ENCODE data around the gene SLTM. TPM values are rescaled to one million over a fixed set of nuclear protein-coding genes. Genes with fewer than 3 reads are reported as not detected.
"Not testable (repeated sequence)": the region's sequence is repeated elsewhere in the genome, so short reads cannot be mapped to it uniquely, and the experiment has no call there.

Gene SLTM
- polyA plus RNA-seq, 1 donor (not counting 4 experiments of a cell fraction or from before 2014, with no cell fraction given) = 58.9 TPM

- dilution Hi-C loops (cut with MboI; ENCODE audit: extremely low pct_ligation_motif_present, low sequenced_read_pairs) = no loop called here
- no peak for TF ChIP-seq EZH2 (IDR thresholded peaks at IDR 0.05; ENCODE audit: low read length)
- TF ChIP-seq, protein P1, sequence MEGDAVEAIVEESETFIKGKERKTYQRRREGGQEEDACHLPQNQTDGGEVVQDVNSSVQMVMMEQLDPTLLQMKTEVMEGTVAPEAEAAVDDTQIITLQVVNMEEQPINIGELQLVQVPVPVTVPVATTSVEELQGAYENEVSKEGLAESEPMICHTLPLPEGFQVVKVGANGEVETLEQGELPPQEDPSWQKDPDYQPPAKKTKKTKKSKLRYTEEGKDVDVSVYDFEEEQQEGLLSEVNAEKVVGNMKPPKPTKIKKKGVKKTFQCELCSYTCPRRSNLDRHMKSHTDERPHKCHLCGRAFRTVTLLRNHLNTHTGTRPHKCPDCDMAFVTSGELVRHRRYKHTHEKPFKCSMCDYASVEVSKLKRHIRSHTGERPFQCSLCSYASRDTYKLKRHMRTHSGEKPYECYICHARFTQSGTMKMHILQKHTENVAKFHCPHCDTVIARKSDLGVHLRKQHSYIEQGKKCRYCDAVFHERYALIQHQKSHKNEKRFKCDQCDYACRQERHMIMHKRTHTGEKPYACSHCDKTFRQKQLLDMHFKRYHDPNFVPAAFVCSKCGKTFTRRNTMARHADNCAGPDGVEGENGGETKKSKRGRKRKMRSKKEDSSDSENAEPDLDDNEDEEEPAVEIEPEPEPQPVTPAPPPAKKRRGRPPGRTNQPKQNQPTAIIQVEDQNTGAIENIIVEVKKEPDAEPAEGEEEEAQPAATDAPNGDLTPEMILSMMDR (optimal IDR thresholded peaks at IDR 0.05 in 1 of 3, IDR thresholded peaks at IDR 0.05 in 1 of 3, conservative IDR thresholded peaks at IDR 0.05 in 1 of 3; ENCODE audit: extremely low read depth in 1 of 3, insufficient read depth in 2 of 3, low read length in 3 of 3) = no peak
- Histone ChIP-seq H3K36me3 (ENCODE audit: control insufficient read depth in 2 of 2, extremely low read depth in 1 of 2, insufficient read depth in 2 of 2, low read length in 2 of 2) (peaks cover 3 to 29% of the 10 kb centered on the region in 2 experiments), H3K9me3 (ENCODE audit: control insufficient read depth, low read depth, low read length) (no peaks in the 10 kb centered on the region), H3K4me3 (ENCODE audit: control insufficient read depth in 2 of 3, extremely low read depth in 1 of 3, insufficient read depth in 2 of 3, low read depth in 1 of 3, low read length in 3 of 3) (no peak overlapping the region), H4K20me1 (ENCODE audit: control insufficient read depth, extremely low read depth, insufficient read depth, low read length) (no peaks in the 10 kb centered on the region), H3K9me1 (ENCODE audit: control insufficient read depth, extremely low read depth, insufficient read depth, low read length) (no peaks in the 10 kb centered on the region), H3K27me3 (ENCODE audit: control insufficient read depth, extremely low read depth, insufficient read depth, low read length) (no peaks in the 10 kb centered on the region), H3K4me1 (ENCODE audit: control insufficient read depth, extremely low read depth, insufficient read depth, low read length) (peaks cover 20% of the 10 kb centered on the region), H3K27ac (ENCODE audit: control insufficient read depth, insufficient read depth, low read length) (no peak overlapping the region), H3K79me2 (ENCODE audit: control insufficient read depth, insufficient read depth, low read length) (peaks cover 91% of the 10 kb centered on the region), H3K4me2 (ENCODE audit: control insufficient read depth, extremely low read depth, insufficient read depth, low read depth, low read length) (no peak overlapping the region), H2AFZ (ENCODE audit: control insufficient read depth, low read length) (no peak overlapping the region), H3K9ac (ENCODE audit: control insufficient read depth, extremely low read depth, insufficient read depth, low read length) (no peak overlapping the region)
- FAIRE-seq = no peak
- no peak for DNase-seq (ENCODE audit: low read depth, low spot score)
These were observed 10.2 kb downstream of the SLTM start for GRCh38 chr15:58923284-58923683.

- Histone ChIP-seq H3K4me3 (ENCODE audit: control insufficient read depth in 2 of 3, extremely low read depth in 1 of 3, insufficient read depth in 2 of 3, low read depth in 1 of 3, low read length in 3 of 3) (no peak overlapping the region), H3K79me2 (ENCODE audit: control insufficient read depth, insufficient read depth, low read length) (peaks cover 88% of the 10 kb centered on the region), H3K36me3 (ENCODE audit: control insufficient read depth in 2 of 2, extremely low read depth in 1 of 2, insufficient read depth in 2 of 2, low read length in 2 of 2) (peaks cover 7 to 22% of the 10 kb centered on the region in 2 experiments), H4K20me1 (ENCODE audit: control insufficient read depth, extremely low read depth, insufficient read depth, low read length) (no peaks in the 10 kb centered on the region), H3K27ac (ENCODE audit: control insufficient read depth, insufficient read depth, low read length) (no peak overlapping the region), H3K9me1 (ENCODE audit: control insufficient read depth, extremely low read depth, insufficient read depth, low read length) (no peaks in the 10 kb centered on the region), H3K4me2 (ENCODE audit: control insufficient read depth, extremely low read depth, insufficient read depth, low read depth, low read length) (no peak overlapping the region), H3K9me3 (ENCODE audit: control insufficient read depth, low read depth, low read length) (no peaks in the 10 kb centered on the region), H3K9ac (ENCODE audit: control insufficient read depth, extremely low read depth, insufficient read depth, low read length) (no peak overlapping the region), H2AFZ (ENCODE audit: control insufficient read depth, low read length) (no peak overlapping the region), H3K4me1 (ENCODE audit: control insufficient read depth, extremely low read depth, insufficient read depth, low read length) (peaks cover 21% of the 10 kb centered on the region), H3K27me3 (ENCODE audit: control insufficient read depth, extremely low read depth, insufficient read depth, low read length) (no peaks in the 10 kb centered on the region)
- FAIRE-seq (no peak), DNase-seq (ENCODE audit: low read depth, low spot score) (no peak)
- no peak for TF ChIP-seq EZH2 (IDR thresholded peaks at IDR 0.05; ENCODE audit: low read length)
- TF ChIP-seq, protein P1 (optimal IDR thresholded peaks at IDR 0.05 in 1 of 3, IDR thresholded peaks at IDR 0.05 in 1 of 3, conservative IDR thresholded peaks at IDR 0.05 in 1 of 3; ENCODE audit: extremely low read depth in 1 of 3, insufficient read depth in 2 of 3, low read length in 3 of 3) = no peak
- dilution Hi-C loops (cut with MboI; ENCODE audit: extremely low pct_ligation_motif_present, low sequenced_read_pairs) = no loop called here
These were observed 12.2 kb downstream of the SLTM start for GRCh38 chr15:58921267-58921790.

DNA sequence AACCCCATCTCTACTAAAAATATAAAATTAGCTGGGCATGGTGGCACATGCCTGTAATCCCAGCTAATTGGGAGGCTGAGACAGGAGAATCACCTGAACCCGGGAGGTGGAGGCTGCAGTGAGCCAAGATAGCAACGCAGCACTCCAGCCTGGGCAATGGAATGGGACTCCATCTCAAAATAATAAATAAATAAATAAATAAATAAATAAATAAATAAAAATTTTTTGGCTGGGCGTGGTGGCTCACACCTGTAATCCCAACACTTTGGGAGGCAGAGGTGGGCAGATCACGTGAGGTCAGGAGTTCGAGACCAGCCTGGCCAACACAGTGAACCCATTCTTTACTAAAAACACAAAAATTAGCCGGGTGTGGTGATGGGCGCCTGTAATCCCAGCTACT lies 13.0 kb downstream of the SLTM start:
- Histone ChIP-seq H3K79me2 (ENCODE audit: control insufficient read depth, insufficient read depth, low read length) (peaks cover 81% of the 10 kb centered on the region), H3K4me1 (ENCODE audit: control insufficient read depth, extremely low read depth, insufficient read depth, low read length) (peaks cover 21% of the 10 kb centered on the region), H3K36me3 (ENCODE audit: control insufficient read depth in 2 of 2, extremely low read depth in 1 of 2, insufficient read depth in 2 of 2, low read length in 2 of 2) (peaks cover 7 to 23% of the 10 kb centered on the region in 2 experiments)
- H4K20me1 ChIP-seq (ENCODE audit: control insufficient read depth, extremely low read depth, insufficient read depth, low read length); H3K4me3 ChIP-seq (ENCODE audit: control insufficient read depth in 2 of 3, extremely low read depth in 1 of 3, insufficient read depth in 2 of 3, low read depth in 1 of 3, low read length in 3 of 3); H3K27ac ChIP-seq (ENCODE audit: control insufficient read depth, insufficient read depth, low read length); FAIRE-seq; DNase-seq (ENCODE audit: low read depth, low spot score); dilution Hi-C loops (cut with MboI; ENCODE audit: extremely low pct_ligation_motif_present, low sequenced_read_pairs); H3K9me1 ChIP-seq (ENCODE audit: control insufficient read depth, extremely low read depth, insufficient read depth, low read length); H3K4me2 ChIP-seq (ENCODE audit: control insufficient read depth, extremely low read depth, insufficient read depth, low read depth, low read length); H2AFZ ChIP-seq (ENCODE audit: control insufficient read depth, low read length); H3K9me3 ChIP-seq (ENCODE audit: control insufficient read depth, low read depth, low read length); H3K27me3 ChIP-seq (ENCODE audit: control insufficient read depth, extremely low read depth, insufficient read depth, low read length); H3K9ac ChIP-seq (ENCODE audit: control insufficient read depth, extremely low read depth, insufficient read depth, low read length): not testable (repeated sequence)

All from keratinocyte (primary cell).